ENCODE measurements around the gene IRF9.

Gene IRF9

DNA sequence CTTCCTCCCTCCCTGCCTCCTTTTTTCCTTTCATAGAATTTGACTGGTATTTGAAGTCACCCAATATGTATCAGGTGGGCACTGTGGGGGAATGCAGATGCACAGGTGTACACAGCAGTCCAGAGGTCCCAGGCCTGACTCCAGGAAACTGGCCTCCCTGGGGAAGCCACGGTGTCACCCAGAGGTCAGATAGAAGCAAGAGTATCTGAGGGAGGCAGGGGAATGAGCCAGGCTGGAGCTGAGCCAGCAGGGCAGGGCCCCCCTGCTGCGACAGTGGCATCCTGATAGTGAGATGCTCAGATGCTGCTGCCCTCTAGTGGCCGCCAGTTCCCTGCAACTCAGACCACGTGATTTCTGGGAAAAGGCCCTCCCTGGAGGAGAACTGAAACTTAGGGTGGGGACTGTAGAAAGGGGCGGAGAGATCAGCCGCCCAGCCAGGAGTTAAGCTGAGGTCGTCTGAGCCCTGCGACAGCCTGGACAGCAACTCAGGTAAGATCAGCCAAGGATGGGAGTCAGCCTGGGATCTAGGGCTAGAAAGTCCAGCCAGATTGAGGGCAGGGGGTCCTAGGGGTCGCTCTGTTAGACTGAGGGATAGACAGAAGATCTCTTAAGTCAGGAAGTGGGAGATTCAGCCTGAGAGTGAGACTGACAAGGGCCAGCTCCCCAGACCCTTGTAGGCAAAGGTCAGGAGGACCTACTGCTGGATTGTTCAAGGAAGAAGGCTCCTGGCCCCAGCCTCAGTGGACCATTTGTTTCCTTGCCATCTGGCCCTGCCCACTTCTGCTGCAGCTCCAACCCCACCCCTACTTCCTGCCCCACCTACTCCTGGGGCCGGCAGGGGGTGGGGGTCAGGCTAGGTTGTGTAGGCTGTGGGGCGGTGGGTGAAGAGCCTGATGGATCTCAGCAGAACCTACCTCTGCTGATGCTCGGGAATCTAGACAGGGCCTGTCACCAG lies at the start of gene IRF9 (continued):
- TF ChIP-seq, protein P1, sequence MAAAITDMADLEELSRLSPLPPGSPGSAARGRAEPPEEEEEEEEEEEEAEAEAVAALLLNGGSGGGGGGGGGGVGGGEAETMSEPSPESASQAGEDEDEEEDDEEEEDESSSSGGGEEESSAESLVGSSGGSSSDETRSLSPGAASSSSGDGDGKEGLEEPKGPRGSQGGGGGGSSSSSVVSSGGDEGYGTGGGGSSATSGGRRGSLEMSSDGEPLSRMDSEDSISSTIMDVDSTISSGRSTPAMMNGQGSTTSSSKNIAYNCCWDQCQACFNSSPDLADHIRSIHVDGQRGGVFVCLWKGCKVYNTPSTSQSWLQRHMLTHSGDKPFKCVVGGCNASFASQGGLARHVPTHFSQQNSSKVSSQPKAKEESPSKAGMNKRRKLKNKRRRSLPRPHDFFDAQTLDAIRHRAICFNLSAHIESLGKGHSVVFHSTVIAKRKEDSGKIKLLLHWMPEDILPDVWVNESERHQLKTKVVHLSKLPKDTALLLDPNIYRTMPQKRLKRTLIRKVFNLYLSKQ (tag by site-specific recombination; IDR thresholded peaks at IDR 0.05; ENCODE audit: borderline replicate concordance) = no peak
- peak; percentile 98 for TF ChIP-seq GLIS1 (tag by site-specific recombination; IDR thresholded peaks at IDR 0.05)
- TF ChIP-seq ZNF202 (tag by site-specific recombination; IDR thresholded peaks at IDR 0.05; ENCODE audit: borderline replicate concordance) = no peak
- peak; percentile 56 for TF ChIP-seq EGR2 (tag by site-specific recombination; IDR thresholded peaks at IDR 0.05; ENCODE audit: low read depth)
- TF ChIP-seq ZNF654 (tag by site-specific recombination; IDR thresholded peaks at IDR 0.05; ENCODE audit: low read depth) = peak; percentile 48
- TF ChIP-seq ZNF639 (tag by site-specific recombination; IDR thresholded peaks at IDR 0.05) = peak; percentile 79; the same call in 1 of the 2 replicates
- TF ChIP-seq MYNN (tag by site-specific recombination; IDR thresholded peaks at IDR 0.05; ENCODE audit: borderline replicate concordance) = no peak
- no peak for TF ChIP-seq ZNF26 (tag by site-specific recombination; IDR thresholded peaks at IDR 0.05)
- TF ChIP-seq ZNF366 (tag by site-specific recombination; conservative IDR thresholded peaks at IDR 0.05) = peak; percentile 54
- no peak for TF ChIP-seq ZNF16 (tag by site-specific recombination; IDR thresholded peaks at IDR 0.05; ENCODE audit: low read depth)
- peak; percentile 62; the same call in 1 of the 2 replicates for TF ChIP-seq ZNF423 (tag by site-specific recombination; IDR thresholded peaks at IDR 0.05)
- TF ChIP-seq ZNF776 (tag by site-specific recombination; IDR thresholded peaks at IDR 0.05; ENCODE audit: borderline replicate concordance) = no peak
- peak; percentile 89 for TF ChIP-seq ZNF701 (tag by site-specific recombination; IDR thresholded peaks at IDR 0.05)
- TF ChIP-seq ZFP41 (tag by site-specific recombination; IDR thresholded peaks at IDR 0.05; ENCODE audit: borderline replicate concordance) = no peak
- TF ChIP-seq ZNF324 (tag by site-specific recombination; IDR thresholded peaks at IDR 0.05) = peak; percentile 82; the same call in 1 of the 2 replicates
- TF ChIP-seq ZNF221 (tag by site-specific recombination; IDR thresholded peaks at IDR 0.05; ENCODE audit: borderline replicate concordance) = no peak
- TF ChIP-seq, protein P2, sequence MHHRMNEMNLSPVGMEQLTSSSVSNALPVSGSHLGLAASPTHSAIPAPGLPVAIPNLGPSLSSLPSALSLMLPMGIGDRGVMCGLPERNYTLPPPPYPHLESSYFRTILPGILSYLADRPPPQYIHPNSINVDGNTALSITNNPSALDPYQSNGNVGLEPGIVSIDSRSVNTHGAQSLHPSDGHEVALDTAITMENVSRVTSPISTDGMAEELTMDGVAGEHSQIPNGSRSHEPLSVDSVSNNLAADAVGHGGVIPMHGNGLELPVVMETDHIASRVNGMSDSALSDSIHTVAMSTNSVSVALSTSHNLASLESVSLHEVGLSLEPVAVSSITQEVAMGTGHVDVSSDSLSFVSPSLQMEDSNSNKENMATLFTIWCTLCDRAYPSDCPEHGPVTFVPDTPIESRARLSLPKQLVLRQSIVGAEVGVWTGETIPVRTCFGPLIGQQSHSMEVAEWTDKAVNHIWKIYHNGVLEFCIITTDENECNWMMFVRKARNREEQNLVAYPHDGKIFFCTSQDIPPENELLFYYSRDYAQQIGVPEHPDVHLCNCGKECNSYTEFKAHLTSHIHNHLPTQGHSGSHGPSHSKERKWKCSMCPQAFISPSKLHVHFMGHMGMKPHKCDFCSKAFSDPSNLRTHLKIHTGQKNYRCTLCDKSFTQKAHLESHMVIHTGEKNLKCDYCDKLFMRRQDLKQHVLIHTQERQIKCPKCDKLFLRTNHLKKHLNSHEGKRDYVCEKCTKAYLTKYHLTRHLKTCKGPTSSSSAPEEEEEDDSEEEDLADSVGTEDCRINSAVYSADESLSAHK (tag by site-specific recombination; IDR thresholded peaks at IDR 0.05) = no peak
- TF ChIP-seq SCRT1 (tag by site-specific recombination; IDR thresholded peaks at IDR 0.05; ENCODE audit: borderline replicate concordance) = no peak
- peak; percentile 87 for TF ChIP-seq PATZ1 (tag by site-specific recombination; IDR thresholded peaks at IDR 0.05)
- peak; percentile 76 for TF ChIP-seq ZBTB48 (tag by site-specific recombination; IDR thresholded peaks at IDR 0.05)
- TF ChIP-seq RBAK (tag by site-specific recombination; IDR thresholded peaks at IDR 0.05) = no peak
- no peak for TF ChIP-seq ZNF529 (tag by site-specific recombination; IDR thresholded peaks at IDR 0.05; ENCODE audit: insufficient replicate concordance)
- peak; percentile 85 for TF ChIP-seq SP3 (tag by site-specific recombination; IDR thresholded peaks at IDR 0.05)
- TF ChIP-seq, protein P3, sequence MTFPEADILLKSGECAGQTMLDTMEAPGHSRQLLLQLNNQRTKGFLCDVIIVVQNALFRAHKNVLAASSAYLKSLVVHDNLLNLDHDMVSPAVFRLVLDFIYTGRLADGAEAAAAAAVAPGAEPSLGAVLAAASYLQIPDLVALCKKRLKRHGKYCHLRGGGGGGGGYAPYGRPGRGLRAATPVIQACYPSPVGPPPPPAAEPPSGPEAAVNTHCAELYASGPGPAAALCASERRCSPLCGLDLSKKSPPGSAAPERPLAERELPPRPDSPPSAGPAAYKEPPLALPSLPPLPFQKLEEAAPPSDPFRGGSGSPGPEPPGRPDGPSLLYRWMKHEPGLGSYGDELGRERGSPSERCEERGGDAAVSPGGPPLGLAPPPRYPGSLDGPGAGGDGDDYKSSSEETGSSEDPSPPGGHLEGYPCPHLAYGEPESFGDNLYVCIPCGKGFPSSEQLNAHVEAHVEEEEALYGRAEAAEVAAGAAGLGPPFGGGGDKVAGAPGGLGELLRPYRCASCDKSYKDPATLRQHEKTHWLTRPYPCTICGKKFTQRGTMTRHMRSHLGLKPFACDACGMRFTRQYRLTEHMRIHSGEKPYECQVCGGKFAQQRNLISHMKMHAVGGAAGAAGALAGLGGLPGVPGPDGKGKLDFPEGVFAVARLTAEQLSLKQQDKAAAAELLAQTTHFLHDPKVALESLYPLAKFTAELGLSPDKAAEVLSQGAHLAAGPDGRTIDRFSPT (tag by site-specific recombination; IDR thresholded peaks at IDR 0.05) = peak; percentile 89
- no peak; the same call in 1 of the 2 replicates for TF ChIP-seq ZSCAN30 (tag by site-specific recombination; IDR thresholded peaks at IDR 0.05)
- no peak for TF ChIP-seq ZNF624 (tag by site-specific recombination; IDR thresholded peaks at IDR 0.05)
- TF ChIP-seq ZNF37A (tag by site-specific recombination; IDR thresholded peaks at IDR 0.05) = no peak
- TF ChIP-seq ZNF426 (tag by site-specific recombination; IDR thresholded peaks at IDR 0.05) = no peak
